GM18868 (cell line): Measurements from ENCODE around the gene ATRIP.
"Not testable (repeated sequence)": the region's sequence is repeated elsewhere in the genome, so short reads cannot be mapped to it uniquely, and the experiment has no call there.

Experiments used
- ATAC-seq: cut with Tn5 transposase; IDR thresholded peaks from one replicate; pipeline ENCODE4 v1.9.1; 2021; ENCODE audit warnings: mild to moderate bottlenecking, moderate library complexity; ENCODE audit not compliant: unreplicated experiment

The ATRIP gene

DNA sequence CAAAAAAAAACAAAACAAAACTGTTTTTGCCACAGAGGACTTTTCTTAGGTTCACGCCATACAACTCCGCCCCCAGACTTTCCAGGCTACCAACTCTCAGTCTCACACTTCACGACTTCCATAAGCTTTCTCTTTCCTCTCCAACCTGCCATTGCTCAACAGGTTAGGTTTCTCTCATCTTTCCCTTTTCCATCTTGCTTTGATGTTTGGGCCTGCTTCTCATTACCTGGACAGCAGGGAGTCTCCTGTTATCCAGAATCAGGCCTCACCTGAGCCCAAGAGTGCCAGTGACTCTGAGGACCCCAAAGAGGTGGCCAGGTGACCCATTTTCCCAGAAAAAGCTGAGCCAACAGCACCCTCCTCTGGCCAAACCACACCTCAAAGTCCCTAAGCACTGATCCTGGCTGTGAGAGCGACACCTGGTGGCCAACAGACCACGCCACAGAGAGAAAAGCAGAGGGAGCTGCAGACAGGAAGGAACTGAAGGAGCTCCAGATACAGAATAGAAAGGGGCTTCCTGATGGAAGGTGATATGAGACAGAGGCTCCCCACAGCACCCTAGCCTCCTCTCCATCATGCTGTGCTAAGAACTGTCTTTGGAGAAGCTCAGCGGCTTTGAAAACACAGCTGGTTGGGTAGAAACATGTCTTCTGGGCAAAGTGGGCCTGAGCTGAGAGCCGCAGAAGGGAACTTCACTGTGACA, 10.6 kb upstream of the ATRIP start:
- no peak for ATAC-seq

DNA sequence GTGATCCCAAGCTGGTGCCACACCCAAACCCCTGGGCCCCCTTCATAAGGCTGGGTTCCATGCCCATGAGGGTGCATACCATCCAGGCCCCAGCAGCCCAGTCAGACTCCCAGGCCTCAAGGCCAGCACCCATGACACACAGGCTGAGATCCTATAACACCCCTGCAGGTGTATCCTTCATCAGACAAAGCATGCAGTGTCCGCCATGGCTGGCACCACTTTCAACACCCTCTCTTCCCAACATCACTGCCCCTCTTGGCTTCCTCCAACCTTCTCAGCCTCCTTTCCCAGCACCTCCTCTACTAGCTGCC, 10.1 kb upstream of the ATRIP start:
- no peak for ATAC-seq

DNA sequence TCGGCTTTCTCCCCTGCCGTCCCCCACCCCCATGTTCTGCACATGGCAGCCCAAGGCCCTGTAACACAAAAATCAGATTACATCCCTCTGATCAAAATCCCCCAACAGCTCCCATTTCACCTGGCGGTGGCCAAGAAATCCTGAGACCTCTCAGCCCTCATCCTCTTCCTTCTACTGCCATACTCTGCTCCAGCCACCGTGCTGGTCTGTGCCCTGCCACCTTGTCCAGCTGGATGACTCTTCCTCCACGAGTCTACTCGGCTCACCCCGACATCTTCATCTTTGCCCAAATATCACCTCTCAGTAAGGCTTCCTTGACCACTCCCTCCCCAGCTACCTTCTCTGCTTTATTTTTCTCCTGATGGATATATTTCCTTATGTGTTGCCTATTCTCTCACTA, 9.7 kb upstream of the ATRIP start:
- no peak for ATAC-seq

DNA sequence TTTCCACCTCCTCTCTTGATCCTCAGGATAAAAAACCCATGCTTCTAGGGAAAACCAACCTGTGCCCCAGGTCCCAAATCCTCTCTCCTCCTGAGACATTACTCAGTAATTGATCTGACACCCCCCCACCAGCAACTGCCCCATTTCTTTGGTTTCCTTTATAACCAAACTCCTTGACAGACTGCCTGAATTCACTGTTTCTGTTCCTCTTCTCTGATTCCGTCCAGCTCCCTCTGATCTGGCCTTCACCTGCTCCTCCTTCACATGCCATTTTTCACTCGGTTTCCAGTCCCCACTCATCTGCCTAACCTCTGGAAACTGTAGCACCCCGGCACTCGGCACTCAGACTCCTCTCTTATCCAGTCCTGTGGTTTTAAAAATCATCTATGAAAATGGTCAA, 8.7 kb upstream of the ATRIP start:
- no peak for ATAC-seq

DNA sequence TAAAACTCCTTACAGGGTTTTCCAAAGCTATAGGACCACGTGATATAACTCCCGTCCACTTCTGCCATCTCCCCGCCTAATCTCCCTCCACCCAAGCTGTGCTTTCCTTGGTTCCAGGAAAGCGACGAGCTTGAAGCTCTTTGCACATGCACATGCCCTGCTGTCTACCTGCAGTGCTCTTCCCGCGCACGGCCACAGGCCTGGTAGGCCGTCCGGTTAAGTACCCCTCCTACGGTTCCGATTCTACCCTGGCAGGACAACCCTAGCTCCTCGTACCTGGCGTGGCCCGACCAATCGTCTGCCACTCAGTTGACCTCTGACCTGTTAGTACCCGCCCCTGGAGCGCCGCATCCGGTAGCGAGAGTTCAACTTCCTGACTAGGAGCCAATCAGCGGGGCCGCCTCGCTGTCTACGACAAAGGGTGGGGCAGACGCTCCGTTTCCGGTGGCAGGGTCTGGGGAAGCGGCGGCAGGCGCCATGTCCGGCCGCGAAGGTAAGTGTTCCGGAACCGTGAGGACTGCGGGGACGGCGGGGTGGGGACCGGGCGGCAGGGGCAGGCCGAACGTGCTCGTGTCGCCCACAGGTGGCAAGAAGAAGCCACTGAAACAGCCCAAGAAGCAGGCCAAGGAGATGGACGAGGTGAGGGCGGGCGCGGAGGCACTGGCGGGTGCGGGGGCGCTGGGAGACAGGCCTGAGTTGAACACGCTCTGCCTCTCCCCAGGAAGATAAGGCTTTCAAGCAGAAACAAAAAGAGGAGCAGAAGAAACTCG, 6.5 kb upstream of the ATRIP start, which contains the start of the genes CCDC51 and TMA7:
Gene CCDC51, minus strand, starts transcription at position 300 of the 770 bp plus-strand sequence. CDS start 4,991 bp downstream, outside the sequence.
Gene TMA7, plus strand, starts transcription at position 438 of the 770 bp plus-strand sequence. Its CDS starts 40 bp downstream, at position 478.
- ATAC-seq, result peak; percentile 92

DNA sequence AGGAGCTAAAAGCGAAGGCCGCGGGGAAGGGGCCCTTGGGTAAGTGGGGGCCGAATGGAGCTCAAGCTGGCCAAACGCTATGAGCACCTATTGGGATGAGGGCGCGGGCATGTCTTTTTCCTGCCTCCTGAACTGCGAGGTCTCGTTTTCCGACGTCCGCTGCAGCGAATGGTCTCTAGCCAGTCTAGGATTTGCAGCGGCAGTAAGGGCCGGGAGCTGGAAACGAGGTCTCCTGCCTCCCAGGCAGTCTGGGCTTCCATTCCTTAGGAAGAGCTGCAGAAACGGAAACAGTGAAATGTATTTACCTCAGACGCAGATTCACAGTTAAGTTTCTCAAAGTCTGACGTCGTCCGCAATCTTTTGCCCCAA, 6.0 kb upstream of the ATRIP start:
- ATAC-seq, result no peak

DNA sequence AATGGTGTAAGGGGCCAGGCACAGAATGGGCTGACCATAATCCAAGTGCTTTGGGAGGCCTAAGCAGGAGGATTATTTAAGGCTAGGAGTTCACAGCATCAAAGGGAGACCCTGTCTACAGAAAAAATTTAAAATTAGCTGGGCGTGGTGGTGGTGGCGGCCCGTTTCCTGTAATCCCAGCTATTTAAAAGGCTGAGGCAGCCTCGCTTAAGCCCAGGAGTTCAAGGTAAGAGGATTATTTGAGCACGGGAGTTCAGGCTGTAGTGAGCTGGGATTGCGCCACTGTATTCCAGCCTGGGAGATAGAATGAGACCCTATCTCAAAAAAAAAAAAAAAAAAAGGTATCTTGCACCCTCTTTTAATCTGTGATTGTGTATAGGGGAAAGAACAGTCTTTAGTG, 4.6 kb upstream of the ATRIP start:
- no peak for ATAC-seq

DNA sequence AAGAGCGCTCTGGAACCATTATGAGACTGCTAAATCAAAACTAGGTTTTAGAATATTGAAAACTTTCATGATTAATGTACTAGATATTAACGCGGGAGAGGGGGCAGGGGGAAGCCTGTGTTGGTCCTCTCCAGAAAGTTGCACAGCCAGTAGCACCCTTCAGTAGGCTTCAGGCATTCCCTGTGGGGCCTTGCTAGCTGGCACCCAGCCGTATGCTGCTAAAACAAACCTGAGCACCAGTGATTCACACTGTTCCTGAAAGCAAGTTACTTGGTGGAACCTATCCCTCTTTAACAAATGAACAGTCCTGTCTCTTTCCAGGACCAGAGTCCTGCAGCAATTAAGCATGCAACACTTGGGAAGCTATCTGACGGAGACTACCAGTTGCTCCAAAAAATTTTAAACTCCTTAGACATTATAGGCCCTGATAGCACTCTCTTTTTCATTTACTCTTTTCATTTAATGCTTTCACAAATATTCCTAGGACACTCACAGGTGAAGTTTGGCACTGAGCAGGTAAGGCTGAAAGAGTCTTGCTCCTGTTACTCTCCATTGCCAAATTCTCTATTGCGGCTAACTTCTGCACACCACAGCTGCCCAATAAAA, 1.2 kb upstream of the ATRIP start:
- ATAC-seq, result no peak

DNA sequence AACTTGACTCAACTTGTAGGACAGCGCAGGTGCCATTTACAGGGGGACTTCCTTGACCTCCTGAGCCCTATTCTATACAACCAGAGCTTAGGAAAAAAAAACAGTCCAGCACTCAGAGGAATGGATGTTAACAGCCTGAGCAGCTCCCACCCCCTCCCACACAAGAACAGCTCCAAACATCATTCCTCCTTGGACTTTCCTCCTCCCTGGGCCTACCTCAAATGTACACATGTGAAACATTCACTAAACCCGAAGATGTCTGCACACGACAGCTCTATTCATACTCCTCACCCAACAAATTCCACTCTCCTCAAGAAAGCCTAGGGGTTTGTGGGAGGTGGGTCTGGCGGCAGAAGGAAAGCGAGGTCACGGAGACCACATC, 503 bp upstream of the ATRIP start:
- ATAC-seq, result no peak

DNA sequence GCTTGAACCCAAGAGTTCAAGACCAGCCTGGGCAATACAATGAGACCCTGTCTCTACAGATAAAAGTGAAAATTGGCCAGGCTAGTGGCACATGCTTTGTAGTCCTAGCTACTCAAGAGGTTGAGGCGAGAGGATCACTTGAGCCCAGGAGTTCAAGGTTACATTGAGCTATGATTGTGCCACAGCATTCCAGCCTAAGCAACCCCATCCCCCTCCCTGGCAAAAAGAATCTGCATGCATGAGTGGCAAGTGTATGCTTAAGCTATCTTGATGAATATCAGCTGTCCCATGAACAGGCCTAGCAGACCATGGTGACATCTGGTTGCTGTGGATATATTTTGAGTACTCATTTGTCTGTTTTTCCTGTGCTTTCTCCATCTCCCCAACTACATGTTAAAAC, 4.7 kb downstream of the ATRIP start:
- no peak for ATAC-seq

DNA sequence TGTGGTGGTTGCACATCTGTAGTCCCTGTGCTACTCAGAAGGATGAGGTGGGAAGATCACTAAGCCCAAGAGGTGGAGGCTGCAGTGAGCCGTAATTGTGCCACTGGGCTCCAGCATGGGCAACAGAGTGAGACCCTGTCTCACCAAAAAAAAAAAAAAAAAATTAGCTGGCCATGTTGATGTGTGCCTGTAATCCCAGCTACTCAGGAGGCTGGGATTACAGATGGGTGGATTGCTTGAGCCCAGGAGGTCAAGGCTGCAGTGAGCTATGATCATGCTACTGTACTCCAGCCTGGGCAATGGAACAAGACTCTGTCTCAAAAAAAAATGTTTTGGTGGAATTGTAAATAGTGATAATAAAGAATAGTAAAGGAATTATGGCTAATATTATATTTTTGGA, 9.9 kb downstream of the ATRIP start:
- ATAC-seq, result no peak

DNA sequence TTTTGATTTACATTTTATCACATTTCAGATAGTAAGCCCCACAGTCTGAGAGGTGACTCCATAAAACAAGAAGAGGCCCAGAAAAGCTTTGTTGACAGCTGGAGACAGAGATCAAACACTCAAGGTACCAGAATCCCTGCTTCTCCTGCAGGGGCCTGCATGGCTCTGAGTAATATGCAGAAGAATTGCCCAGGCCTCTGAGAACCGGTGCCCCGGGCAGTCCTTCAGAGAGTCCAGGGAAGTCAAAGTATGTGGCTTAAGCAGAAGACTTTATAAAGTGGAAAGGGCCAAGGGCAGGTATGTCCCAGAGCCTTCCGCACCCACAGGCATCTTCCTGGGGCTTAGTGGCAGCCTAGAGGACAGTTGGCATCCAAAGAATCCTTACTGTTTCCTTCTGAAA, 12.8 kb downstream of the ATRIP start:
- ATAC-seq, result no peak

DNA sequence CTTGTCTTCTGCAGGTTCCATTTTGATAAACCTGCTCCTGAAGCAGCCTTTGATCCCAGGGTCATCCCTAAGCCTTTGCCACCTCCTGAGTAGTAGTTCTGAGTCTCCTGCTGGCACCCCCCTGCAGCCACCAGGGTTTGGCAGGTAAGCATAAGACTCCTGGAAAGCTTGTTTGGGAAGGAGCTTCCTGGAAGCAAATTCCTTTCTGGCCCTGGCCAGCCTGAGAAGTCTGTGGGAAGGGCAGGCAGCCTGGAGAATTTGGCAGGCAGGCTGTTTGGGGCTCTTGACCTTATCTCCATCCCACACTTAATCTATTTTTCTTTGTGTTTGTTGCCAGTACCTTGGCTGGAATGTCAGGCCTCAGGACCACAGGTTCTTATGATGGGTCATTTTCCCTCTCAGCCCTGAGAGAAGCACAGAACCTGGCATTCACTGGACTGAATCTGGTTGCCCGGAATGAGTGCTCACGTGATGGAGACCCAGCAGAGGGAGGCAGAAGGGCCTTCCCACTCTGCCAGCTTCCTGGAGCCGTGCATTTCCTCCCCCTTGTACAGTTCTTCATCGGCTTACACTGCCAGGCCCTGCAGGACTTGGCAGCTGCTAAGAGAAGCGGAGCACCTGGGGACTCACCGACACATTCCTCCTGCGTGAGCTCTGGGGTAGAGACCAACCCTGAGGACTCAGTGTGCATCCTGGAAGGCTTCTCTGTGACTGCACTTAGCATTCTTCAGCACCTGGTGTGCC, 13.4 kb downstream of the ATRIP start:
- ATAC-seq, result no peak

DNA sequence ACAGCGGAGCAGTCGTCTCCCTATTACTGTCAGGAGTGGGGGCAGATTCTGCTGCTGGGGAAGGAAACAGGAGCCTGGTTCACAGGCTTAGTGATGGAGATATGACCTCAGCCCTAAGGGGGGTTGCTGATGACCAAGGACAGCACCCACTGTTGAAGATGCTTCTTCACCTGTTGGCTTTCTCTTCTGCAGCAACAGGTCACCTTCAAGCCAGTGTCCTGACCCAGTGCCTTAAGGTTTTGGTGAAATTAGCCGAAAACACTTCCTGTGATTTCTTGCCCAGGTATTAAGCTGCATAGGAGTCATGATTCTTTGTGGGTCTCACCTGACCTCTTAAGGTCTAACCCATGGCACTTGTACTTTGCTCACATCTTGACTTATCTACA, 14.0 kb downstream of the ATRIP start:
- ATAC-seq, result no peak

DNA sequence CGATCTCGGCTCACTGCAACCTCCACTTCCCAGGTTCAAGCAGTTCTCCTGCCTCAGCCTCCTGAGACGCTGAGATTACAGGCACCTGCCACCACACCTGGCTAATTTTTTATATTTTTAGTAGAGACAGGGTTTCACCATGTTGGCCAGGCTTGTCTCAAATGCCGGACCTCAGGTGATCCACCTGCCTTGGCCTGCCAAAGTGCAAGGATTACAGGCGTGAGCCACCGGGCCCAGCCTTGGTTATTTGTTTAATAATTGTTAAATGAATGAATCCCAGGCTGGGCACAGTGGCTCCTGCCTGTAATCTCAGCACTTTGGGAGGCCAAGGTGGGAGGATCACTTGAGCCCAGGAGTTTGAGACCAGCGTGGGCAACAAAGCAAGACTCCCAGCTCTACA, 15.2 kb downstream of the ATRIP start:
- ATAC-seq, result not testable (repeated sequence)

DNA sequence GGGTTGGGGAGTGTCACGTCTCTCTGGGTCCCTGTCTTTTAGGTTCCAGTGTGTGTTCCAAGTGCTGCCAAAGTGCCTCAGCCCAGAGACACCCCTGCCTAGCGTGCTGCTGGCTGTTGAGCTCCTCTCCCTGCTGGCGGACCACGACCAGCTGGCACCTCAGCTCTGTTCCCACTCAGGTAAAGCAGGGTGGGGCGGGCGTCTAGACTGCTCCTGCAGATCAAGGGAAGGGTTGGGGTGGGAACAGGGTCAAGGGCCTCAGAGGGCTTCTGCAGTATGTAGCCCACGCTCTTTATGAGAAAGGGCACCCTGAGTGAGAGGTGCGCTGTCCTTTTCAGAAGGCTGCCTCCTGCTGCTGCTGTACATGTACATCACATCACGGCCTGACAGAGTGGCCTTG, 17.2 kb downstream of the ATRIP start:
- ATAC-seq, result no peak

DNA sequence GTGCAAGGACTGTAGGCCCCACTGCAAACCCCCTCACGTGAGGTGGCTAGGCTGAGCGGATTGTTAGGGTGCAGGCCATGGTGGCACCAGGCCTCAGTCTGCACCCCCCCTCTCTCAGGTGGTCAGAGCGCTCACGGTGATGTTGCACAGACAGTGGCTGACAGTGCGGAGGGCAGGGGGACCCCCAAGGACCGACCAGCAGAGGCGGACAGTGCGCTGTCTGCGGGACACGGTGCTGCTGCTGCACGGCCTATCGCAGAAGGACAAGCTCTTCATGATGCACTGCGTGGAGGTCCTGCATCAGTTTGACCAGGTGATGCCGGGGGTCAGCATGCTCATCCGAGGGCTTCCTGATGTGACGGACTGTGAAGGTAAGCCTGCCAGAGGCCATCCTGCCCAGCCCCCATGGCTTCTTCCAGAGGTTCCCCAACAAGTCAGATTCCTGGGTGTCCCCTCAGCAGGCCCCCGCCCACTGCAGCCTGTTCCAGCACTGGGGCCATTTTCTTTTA, 18.2 kb downstream of the ATRIP start:
- ATAC-seq, result no peak

DNA sequence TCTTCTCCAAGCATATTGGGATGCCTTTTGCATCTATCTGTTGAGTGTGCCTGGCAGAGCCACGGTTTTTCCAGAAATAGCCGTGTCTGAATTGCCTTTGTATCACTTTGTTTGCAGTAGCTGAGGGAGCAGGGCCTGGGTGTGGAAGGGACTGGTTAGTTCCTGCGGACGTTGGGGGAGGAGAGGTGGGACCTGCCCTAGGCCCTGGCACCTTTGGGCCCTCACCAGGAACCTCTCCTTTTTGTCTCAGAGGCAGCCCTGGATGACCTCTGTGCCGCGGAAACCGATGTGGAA, 18.6 kb downstream of the ATRIP start:
- ATAC-seq, result no peak

DNA sequence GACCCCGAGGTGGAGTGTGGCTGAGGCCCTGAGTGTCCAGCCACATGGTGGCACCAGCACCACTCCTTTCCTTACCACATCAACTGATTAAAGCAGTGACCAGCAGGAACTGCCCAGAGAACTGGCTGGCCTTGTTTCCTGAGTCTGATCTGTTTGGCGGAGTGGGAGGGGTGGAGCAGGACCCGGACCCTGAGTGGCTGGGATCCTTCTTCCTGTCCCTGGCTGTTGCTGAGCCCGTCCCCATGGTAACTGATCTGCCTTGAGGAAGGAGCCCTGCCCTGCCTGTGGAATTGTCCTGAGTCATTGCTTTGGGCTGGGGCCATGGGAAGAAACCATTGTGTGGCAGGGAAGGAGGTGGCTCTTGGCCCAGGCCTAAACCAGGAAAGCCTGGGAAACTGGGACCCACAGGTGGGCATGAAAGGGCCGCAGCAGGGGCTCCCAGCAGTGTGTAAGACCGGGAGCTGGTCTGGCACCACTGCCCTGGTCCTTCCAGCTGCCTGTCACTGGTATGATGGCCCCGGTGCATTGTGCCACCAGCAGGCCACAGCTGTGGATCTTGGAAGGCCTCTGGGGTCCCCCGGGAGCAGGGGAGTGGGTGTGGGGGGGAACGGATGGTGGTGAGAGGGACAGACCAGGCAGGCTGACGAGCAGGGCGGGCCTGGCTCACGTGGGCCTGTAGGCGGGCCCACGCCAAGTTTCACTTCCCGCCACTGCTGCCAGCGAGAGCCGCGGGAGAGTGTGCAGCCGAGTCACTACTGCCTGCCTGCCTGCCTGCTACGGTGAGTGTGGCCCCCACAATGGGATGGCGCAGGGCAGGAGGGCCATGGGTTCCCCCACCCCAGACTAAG, 19.2 kb downstream of the ATRIP start:
- ATAC-seq, result peak; percentile 93

DNA sequence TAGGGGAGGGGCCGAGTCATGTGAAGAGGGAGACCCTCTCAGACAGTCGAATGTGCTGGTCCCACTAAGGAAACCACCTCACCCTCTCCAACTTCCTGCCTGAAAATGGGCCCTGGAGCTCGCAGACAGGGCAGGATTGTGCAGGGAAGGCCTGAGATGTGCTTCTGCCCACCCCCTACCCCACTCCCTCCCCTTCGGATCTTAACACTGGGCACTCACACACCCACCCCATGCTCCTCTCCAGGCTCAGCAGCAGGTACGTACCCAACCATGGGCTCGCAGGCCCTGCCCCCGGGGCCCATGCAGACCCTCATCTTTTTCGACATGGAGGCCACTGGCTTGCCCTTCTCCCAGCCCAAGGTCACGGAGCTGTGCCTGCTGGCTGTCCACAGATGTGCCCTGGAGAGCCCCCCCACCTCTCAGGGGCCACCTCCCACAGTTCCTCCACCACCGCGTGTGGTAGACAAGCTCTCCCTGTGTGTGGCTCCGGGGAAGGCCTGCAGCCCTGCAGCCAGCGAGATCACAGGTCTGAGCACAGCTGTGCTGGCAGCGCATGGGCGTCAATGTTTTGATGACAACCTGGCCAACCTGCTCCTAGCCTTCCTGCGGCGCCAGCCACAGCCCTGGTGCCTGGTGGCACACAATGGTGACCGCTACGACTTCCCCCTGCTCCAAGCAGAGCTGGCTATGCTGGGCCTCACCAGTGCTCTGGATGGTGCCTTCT, 20.0 kb downstream of the ATRIP start:
- ATAC-seq, result no peak
